Spleen (tissue), 11 donors: Measurements from ENCODE around the gene ERVK3-1. TPM values are rescaled to one million over a fixed set of nuclear protein-coding genes. Genes with fewer than 3 reads are reported as not detected.

Source experiments
- DNase-seq: peaks from one replicate; pipeline ENCODE4 v3.0.0-alpha.2; 2020
- H3K27ac ChIP-seq, 8 donors: fragments of 200-600 bp; sonication (generic) in 7 of 8; 1 replicate in 4 of 8; 2 replicates in 4 of 8; pipeline versions ENCODE4 v1.5.0 to v1.8.0; 2016 to 2021; ENCODE audit warnings: inconsistent platforms in 4 of 8, mild to moderate bottlenecking in 4 of 8, moderate library complexity in 1 of 8
- H3K27me3 ChIP-seq, 7 donors: fragments of 200-600 bp; sonication (generic) in 6 of 7; replicated peaks in 1 of 7; 1 replicate in 4 of 7; 2 replicates in 3 of 7; pipeline versions ENCODE4 v1.5.0 to v1.8.0; 2016 to 2021; ENCODE audit warnings: inconsistent platforms in 3 of 7, mild to moderate bottlenecking in 1 of 7
- H3K36me3 ChIP-seq, 6 donors: fragments of 200-600 bp; sonication (generic) in 5 of 6; 1 replicate in 4 of 6; 2 replicates in 2 of 6; pipeline versions ENCODE4 v1.5.0 to v1.8.0; 2016 to 2021; ENCODE audit warnings: inconsistent platforms in 2 of 6
- H3K4me1 ChIP-seq, 6 donors: fragments of 200-600 bp; sonication (generic) in 5 of 6; 1 replicate in 3 of 6; 2 replicates in 3 of 6; pipeline versions ENCODE4 v1.5.0 to v1.8.0; 2016 to 2021; ENCODE audit warnings: inconsistent platforms in 3 of 6
- H3K4me3 ChIP-seq, 8 donors: fragments of 200-600 bp; sonication (generic) in 7 of 8; 1 replicate in 4 of 8; 2 replicates in 4 of 8; pipeline versions ENCODE4 v1.5.0 to v1.8.0; 2016 to 2021; ENCODE audit warnings: inconsistent platforms in 4 of 8, mild to moderate bottlenecking in 4 of 8, moderate library complexity in 2 of 8
- H3K9me3 ChIP-seq, 8 donors: fragments of 200-600 bp; sonication (generic) in 7 of 8; 1 replicate in 4 of 8; 2 replicates in 4 of 8; pipeline versions ENCODE4 v1.5.0 to v1.8.0; 2016 to 2021; ENCODE audit warnings: inconsistent platforms in 4 of 8
- POLR2A ChIP-seq, 3 donors: fragments of 450-650 bp; IDR thresholded peaks; one replicate each; pipeline ENCODE4 v1.5.1; 2017; ENCODE audit warnings: antibody characterized with exemption in 3 of 3, mild to moderate bottlenecking in 1 of 3
- POLR2AphosphoS5 ChIP-seq, 3 donors: sonication (generic); formaldehyde crosslinking; IDR thresholded peaks; one replicate each; pipeline ENCODE4 v1.5.1; 2017; ENCODE audit warnings: antibody characterized with exemption in 3 of 3
- WGBS, 5 donors: extraction: QIAGEN DNeasy Blood & Tissue Kit in 3 of 5; methylation state at CpG; one replicate each; pipeline versions ENCODE4 v1.1.5 to v1.1.7; 2013 to 2018; 5-methylcytosine and 5-hydroxymethylcytosine counted together
- intact Hi-C: fragments of 100-400 bp; cut with DNase I; formaldehyde crosslinking; loops from one replicate; pipeline ENCODE4 v1.15.0; 2023; ENCODE audit warnings: low total_unique reads
- polyA plus RNA-seq, 3 donors: library from polyadenylated mRNA; stranded (reverse); fragments of 200-250 nt; gene quantifications; one replicate each; pipeline ENCODE4 v1.2.1, GENCODE V29; 2013
- total RNA-seq, 7 donors: library from RNA; depleted of rRNA in 3 of 7; stranded (reverse); fragments of >200 nt in 3 of 7; fragmentation: NEBNext Ultra II Directional in 4 of 7; extraction: Animal tissue kit (Norgen Biotek cat#: 25700) in 4 of 7; gene quantifications; one replicate each; pipeline versions ENCODE4 v1.1.0 to v1.2.1, GENCODE V29; 2016 to 2021
- TF ChIP-seq, protein P1 (sequence below), 11 experiments: fragments of 200-600 bp in 7 of 11; fragments of 450-650 bp in 4 of 11; sonication (generic) in 4 of 11; IDR thresholded peaks in 8 of 11; conservative IDR thresholded peaks in 3 of 11; 1 replicate in 7 of 11; 2 replicates in 4 of 11; pipeline versions ENCODE4 v1.4.0 to v1.8.0; 2016 to 2021; ENCODE audit warnings: antibody characterized with exemption in 11 of 11, inconsistent platforms in 4 of 11, mild to moderate bottlenecking in 1 of 11
- donor health status: healthy with polysubstance abuse.
- donor health status: DM: no; HTN: no; CAD: no; lungs with moderate emphysema.
- donor health status: DM: no; HTN: no; CAD: no.
- donor health status: Bipolar disorder and iron deficiency.
- donor health status: healthy.
- donor health status: DM: no; HTN: no; CAD: no.
- donor health status: DM: yes; HTN: yes; CAD: no.

ERVK3-1 gene
- total and polyA plus RNA-seq, 10 donors = 34.0 to 62.5 (median 42.7) TPM

- DNase-seq = no peak
Observed at GRCh38 chr19:58356766-58357480, 51.7 kb downstream of the ERVK3-1 start.

GRCh38 chr19:58357481-58358145 is 52.4 kb downstream of the ERVK3-1 start:
- no peak for DNase-seq
- intact Hi-C loops = no loop called here

More at GRCh38 chr19:58356766-58357480, 51.7 kb downstream of the ERVK3-1 start:
- Histone ChIP-seq H3K27ac (peak overlapping the region in 5 of 8 donors; percentile 21 to 51 (median 36)), H3K4me1 (peaks cover 21 to 44% (median 35%) of the 10 kb centered on the region in 6 donors), H3K9me3 (no peaks in the 10 kb centered on the region), H3K4me3 (peak overlapping the region; percentile 30 to 70 (median 50)), H3K27me3 (peaks cover 0 to 27% (median 10%) of the 10 kb centered on the region in 7 donors), H3K36me3 (peaks cover 0 to 6% (median 0%) of the 10 kb centered on the region in 6 donors)
- TF ChIP-seq POLR2AphosphoS5 (IDR thresholded peaks at IDR 0.05) = peak in 2 of 3 donors; percentile 3 to 6
- no peak for TF ChIP-seq POLR2A (IDR thresholded peaks at IDR 0.05)
- TF ChIP-seq, protein P1, sequence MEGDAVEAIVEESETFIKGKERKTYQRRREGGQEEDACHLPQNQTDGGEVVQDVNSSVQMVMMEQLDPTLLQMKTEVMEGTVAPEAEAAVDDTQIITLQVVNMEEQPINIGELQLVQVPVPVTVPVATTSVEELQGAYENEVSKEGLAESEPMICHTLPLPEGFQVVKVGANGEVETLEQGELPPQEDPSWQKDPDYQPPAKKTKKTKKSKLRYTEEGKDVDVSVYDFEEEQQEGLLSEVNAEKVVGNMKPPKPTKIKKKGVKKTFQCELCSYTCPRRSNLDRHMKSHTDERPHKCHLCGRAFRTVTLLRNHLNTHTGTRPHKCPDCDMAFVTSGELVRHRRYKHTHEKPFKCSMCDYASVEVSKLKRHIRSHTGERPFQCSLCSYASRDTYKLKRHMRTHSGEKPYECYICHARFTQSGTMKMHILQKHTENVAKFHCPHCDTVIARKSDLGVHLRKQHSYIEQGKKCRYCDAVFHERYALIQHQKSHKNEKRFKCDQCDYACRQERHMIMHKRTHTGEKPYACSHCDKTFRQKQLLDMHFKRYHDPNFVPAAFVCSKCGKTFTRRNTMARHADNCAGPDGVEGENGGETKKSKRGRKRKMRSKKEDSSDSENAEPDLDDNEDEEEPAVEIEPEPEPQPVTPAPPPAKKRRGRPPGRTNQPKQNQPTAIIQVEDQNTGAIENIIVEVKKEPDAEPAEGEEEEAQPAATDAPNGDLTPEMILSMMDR (IDR thresholded peaks at IDR 0.05 in 8 of 11, conservative IDR thresholded peaks at IDR 0.05 in 3 of 11) = no peak
- 26 to 45% (median 39%) methylated on average over 40 to 75 of the region's 75 CpGs for WGBS, 5 donors
- intact Hi-C loops = no loop called here

DNA sequence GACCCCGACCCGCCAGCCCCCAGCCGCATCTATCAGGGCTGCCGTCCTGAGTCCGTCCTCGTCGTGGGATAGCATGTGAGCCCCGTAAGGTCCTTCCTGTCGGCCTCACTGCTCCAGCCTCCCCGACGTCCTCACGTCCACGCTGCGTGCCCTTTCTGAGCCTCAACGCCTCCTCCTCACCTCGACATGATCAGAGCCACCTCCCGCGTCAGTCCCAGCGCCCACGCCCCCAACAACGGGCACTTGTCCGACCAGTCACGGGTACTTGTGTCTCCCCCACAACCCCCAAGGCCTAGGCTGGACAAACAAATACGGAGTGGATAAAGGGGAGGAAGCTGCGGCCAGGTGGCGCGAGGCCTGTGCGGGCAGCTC is 56.7 kb downstream of the ERVK3-1 start:
- WGBS, 5 donors = 3 to 6% (median 5%) methylated on average over 26 to 28 of the region's 28 CpGs
- intact Hi-C loops = no loop called here
- peak overlapping the region; percentile 60 to 95 (median 84) for H3K4me3 ChIP-seq
- peak; percentile 87 for DNase-seq
- peak overlapping the region; percentile 88 to 96 (median 92) for H3K27ac ChIP-seq
- peaks cover 0 to 9% (median 2%) of the 10 kb centered on the region in 7 donors for H3K27me3 ChIP-seq
- no peaks in the 10 kb centered on the region for H3K36me3 ChIP-seq
- TF ChIP-seq POLR2A (IDR thresholded peaks at IDR 0.05) = no peak
- peaks cover 13 to 46% (median 36%) of the 10 kb centered on the region in 6 donors for H3K4me1 ChIP-seq
- H3K9me3 ChIP-seq = no peaks in the 10 kb centered on the region

More at GRCh38 chr19:58357481-58358145, 52.4 kb downstream of the ERVK3-1 start:
- Histone ChIP-seq H3K27ac (no peak overlapping the region), H3K4me1 (peaks cover 21 to 47% (median 36%) of the 10 kb centered on the region in 6 donors), H3K4me3 (peak overlapping the region in 4 of 8 donors; percentile 38 to 70 (median 54)), H3K36me3 (peaks cover 0 to 6% (median 0%) of the 10 kb centered on the region in 6 donors), H3K27me3 (peaks cover 0 to 27% (median 10%) of the 10 kb centered on the region in 7 donors), H3K9me3 (no peaks in the 10 kb centered on the region)
- TF ChIP-seq, protein P1 (IDR thresholded peaks at IDR 0.05 in 8 of 11, conservative IDR thresholded peaks at IDR 0.05 in 3 of 11) = no peak
- TF ChIP-seq POLR2A (IDR thresholded peaks at IDR 0.05) = no peak
- no peak for TF ChIP-seq POLR2AphosphoS5 (IDR thresholded peaks at IDR 0.05)
- 73 to 87% (median 80%) methylated on average over 15 to 19 of the region's 19 CpGs for WGBS, 5 donors

DNA sequence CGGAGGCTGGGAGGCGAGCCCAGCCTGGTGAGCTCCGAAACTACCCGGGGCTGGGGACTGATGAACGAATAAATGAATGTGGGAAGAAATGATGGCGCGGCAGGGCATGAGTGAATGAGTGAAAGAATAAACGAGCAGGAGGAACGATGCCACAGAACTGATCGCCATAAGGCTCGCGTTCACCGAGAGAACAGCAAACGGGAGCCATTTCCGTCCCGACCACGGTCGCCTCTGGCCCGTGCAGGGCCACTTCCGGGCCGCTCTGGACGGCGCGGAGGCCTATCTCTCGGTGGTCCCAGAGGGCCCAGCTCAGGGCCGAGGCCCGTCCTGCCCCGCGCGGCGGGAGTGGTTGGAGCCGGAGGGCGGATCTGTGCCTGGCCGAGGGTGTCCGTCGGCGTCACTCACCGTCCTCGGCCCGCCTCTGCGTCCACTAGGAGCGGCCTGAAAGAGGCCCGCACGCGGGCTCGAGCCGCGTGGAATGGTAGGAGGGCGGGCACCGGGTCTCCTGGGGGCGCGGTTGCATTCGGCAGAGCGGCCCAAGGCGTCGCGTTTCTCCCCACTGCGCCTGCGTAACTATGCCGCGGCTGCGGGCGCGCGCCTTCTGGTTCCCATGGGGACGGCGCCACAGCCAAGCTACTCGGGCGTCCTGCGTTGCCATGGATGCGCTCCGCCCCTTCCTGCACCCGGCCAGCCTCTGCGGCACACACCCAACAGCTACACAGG is 57.3 kb downstream of the ERVK3-1 start, which contains the start of gene ZNF497:
Gene ZNF497 (minus strand): TSS at position 480 of the 723 bp plus-strand sequence. CDS start 5,116 bp downstream, outside the sequence.
- intact Hi-C loops = no loop called here
- 0 to 1% (median 0%) methylated on average over 21 to 74 of the region's 74 CpGs for WGBS, 5 donors
- Histone ChIP-seq H3K27me3 (peaks cover 0 to 4% (median 0%) of the 10 kb centered on the region in 7 donors), H3K9me3 (no peaks in the 10 kb centered on the region), H3K4me1 (peaks cover 7 to 41% (median 31%) of the 10 kb centered on the region in 6 donors), H3K36me3 (peaks cover 0 to under 1% (median 0%) of the 10 kb centered on the region in 6 donors), H3K27ac (peak within 1 kb of the TSS; percentile 88 to 96 (median 92)), H3K4me3 (peak within 1 kb of the TSS; percentile 60 to 95 (median 84))
- peak; percentile 100 for DNase-seq
- TF ChIP-seq POLR2A (IDR thresholded peaks at IDR 0.05) (peak in 1 of 3 donors; percentile 13), POLR2AphosphoS5 (IDR thresholded peaks at IDR 0.05) (peak in 2 of 3 donors; percentile 83 to 95)
- TF ChIP-seq, protein P1 (IDR thresholded peaks at IDR 0.05 in 8 of 11, conservative IDR thresholded peaks at IDR 0.05 in 3 of 11) = peak in 4 of 11 experiments; percentile 17 to 42 (median 34)
